HepG2 (cell line): ENCODE results near the gene YIPF3. TPM values are rescaled to one million over a fixed set of nuclear protein-coding genes. Genes with fewer than 3 reads are reported as not detected.

ENCODE experiments used
- AGO2 ChIP-seq: fragments of 200-400 bp; formaldehyde crosslinking; optimal IDR thresholded peaks from 2 replicates; pipeline ENCODE3; 2017; ENCODE audit warnings: mild to moderate bottlenecking, low read depth, low read length, moderate library complexity
- ARNTL ChIP-seq: sonication (generic); formaldehyde crosslinking; IDR thresholded peaks from 2 replicates; pipeline ENCODE4 v1.4.0; 2020; ENCODE audit warnings: mild to moderate bottlenecking, missing genetic modification reagents
- GABPB1 ChIP-seq: IDR thresholded peaks from 2 replicates; pipeline ENCODE4 v1.6.1; 2016; ENCODE audit warnings: mild to moderate bottlenecking, missing genetic modification reagents, moderate library complexity, missing compliant biosample characterization
- IKZF4 ChIP-seq: sonication (generic); formaldehyde crosslinking; IDR thresholded peaks from 2 replicates; pipeline ENCODE4 v1.5.1; 2020; ENCODE audit warnings: borderline replicate concordance, mild to moderate bottlenecking, low read depth, missing genetic modification reagents; ENCODE audit errors: not compliant biosample characterization
- MAFF ChIP-seq: IDR thresholded peaks from 2 replicates; pipeline ENCODE4 v1.6.1; 2011; ENCODE audit warnings: low read depth, low read length, improper control_type of control experiment
- MED13 ChIP-seq: sonication (generic); formaldehyde crosslinking; IDR thresholded peaks from 2 replicates; pipeline ENCODE4 v1.5.0; 2020; ENCODE audit warnings: missing genetic modification reagents
- ONECUT2 ChIP-seq: sonication (generic); formaldehyde crosslinking; IDR thresholded peaks from 2 replicates; pipeline ENCODE4 v1.4.0; 2020; ENCODE audit warnings: missing genetic modification reagents
- PRPF4 ChIP-seq: fragments of 200-400 bp; formaldehyde crosslinking; IDR thresholded peaks from 2 replicates; pipeline ENCODE4 v1.6.1; 2016; ENCODE audit warnings: low read length, low read depth; ENCODE audit not compliant: poor library complexity, severe bottlenecking
- RXRA ChIP-seq: sonication (generic); formaldehyde crosslinking; IDR thresholded peaks from 2 replicates; pipeline ENCODE4 v1.5.1; 2020; ENCODE audit warnings: missing genetic modification reagents
- SOX6 ChIP-seq, 2 experiments: fragments of 450-650 bp in 1 of 2; sonication (generic) in 1 of 2; formaldehyde crosslinking in 1 of 2; IDR thresholded peaks; 2 replicates each; pipeline versions ENCODE4 v1.4.0 to v1.6.1; 2017 to 2020; ENCODE audit warnings: antibody characterized with exemption in 1 of 2, mild to moderate bottlenecking in 1 of 2, missing genetic modification reagents in 1 of 2
- TAF15 ChIP-seq: fragments of 200-400 bp; formaldehyde crosslinking; IDR thresholded peaks from one replicate; pipeline ENCODE4 v1.6.1; 2018; ENCODE audit warnings: mild to moderate bottlenecking, low read depth, low read length; ENCODE audit not compliant: poor library complexity, severe bottlenecking
- ZBTB38 ChIP-seq: sonication (generic); formaldehyde crosslinking; IDR thresholded peaks from 2 replicates; pipeline ENCODE4 v1.5.1; 2020; ENCODE audit warnings: mild to moderate bottlenecking, missing genetic modification reagents
- ZC3H13 ChIP-seq: sonication (generic); formaldehyde crosslinking; IDR thresholded peaks from 2 replicates; pipeline ENCODE4 v1.8.1; 2023; ENCODE audit warnings: mild to moderate bottlenecking, missing genetic modification reagents, moderate library complexity
- ZMYM2 ChIP-seq: sonication (generic); formaldehyde crosslinking; IDR thresholded peaks from 2 replicates; pipeline ENCODE4 v1.8.0; 2022; ENCODE audit warnings: mild to moderate bottlenecking, missing genetic modification reagents
- ZNF776 ChIP-seq: sonication (generic); formaldehyde crosslinking; IDR thresholded peaks from 2 replicates; pipeline ENCODE4 v1.4.0; 2020; ENCODE audit warnings: mild to moderate bottlenecking, missing genetic modification reagents
- ZNF83 ChIP-seq: sonication (generic); formaldehyde crosslinking; IDR thresholded peaks from 2 replicates; pipeline ENCODE4 v1.4.0; 2020; ENCODE audit warnings: missing genetic modification reagents, mild to moderate bottlenecking, borderline replicate concordance
- polyA plus RNA-seq, 8 experiments: library from polyadenylated mRNA; depleted of rRNA in 3 of 8; stranded (reverse) in 7 of 8; unstranded in 1 of 8; fragments of >200 nt; fragmentation: Illumina TruSeq in 4 of 8; extraction: Trizol in 4 of 8; gene quantifications; 2 replicates each; pipeline versions ENCODE4 v1.2.1 to v1.2.3, GENCODE V29; 2011 to 2016; ENCODE audit warnings: low read depth in 4 of 8, missing spikeins in 1 of 8, mixed read lengths in 1 of 8; ENCODE audit not compliant: insufficient read depth in 1 of 8
- total RNA-seq, 5 experiments: library from RNA; depleted of rRNA; stranded (reverse); fragments of >200 nt; fragmentation: Illumina TruSeq; extraction: Trizol; gene quantifications; 2 replicates each; pipeline ENCODE4 v1.2.3, GENCODE V29; 2016; ENCODE audit warnings: low read depth in 1 of 5
- TF ChIP-seq, protein P1 (sequence below): sonication (generic); formaldehyde crosslinking; IDR thresholded peaks from 2 replicates; pipeline ENCODE4 v1.5.1; 2020; ENCODE audit warnings: mild to moderate bottlenecking, moderate library complexity, missing genetic modification reagents
- TF ChIP-seq, protein P2 (sequence below): sonication (generic); formaldehyde crosslinking; IDR thresholded peaks from 2 replicates; pipeline ENCODE4 v1.4.0; 2020; ENCODE audit warnings: mild to moderate bottlenecking, missing genetic modification reagents
- TF ChIP-seq, protein P3 (sequence below): sonication (generic); formaldehyde crosslinking; IDR thresholded peaks from 2 replicates; pipeline ENCODE4 v1.4.0; 2020; ENCODE audit warnings: missing genetic modification reagents

The YIPF3 gene
- total and polyA plus RNA-seq, 2 of the 13 experiments (the other 11 are each of a cell fraction or from before 2014, with no cell fraction given), result 107 to 206 TPM

DNA sequence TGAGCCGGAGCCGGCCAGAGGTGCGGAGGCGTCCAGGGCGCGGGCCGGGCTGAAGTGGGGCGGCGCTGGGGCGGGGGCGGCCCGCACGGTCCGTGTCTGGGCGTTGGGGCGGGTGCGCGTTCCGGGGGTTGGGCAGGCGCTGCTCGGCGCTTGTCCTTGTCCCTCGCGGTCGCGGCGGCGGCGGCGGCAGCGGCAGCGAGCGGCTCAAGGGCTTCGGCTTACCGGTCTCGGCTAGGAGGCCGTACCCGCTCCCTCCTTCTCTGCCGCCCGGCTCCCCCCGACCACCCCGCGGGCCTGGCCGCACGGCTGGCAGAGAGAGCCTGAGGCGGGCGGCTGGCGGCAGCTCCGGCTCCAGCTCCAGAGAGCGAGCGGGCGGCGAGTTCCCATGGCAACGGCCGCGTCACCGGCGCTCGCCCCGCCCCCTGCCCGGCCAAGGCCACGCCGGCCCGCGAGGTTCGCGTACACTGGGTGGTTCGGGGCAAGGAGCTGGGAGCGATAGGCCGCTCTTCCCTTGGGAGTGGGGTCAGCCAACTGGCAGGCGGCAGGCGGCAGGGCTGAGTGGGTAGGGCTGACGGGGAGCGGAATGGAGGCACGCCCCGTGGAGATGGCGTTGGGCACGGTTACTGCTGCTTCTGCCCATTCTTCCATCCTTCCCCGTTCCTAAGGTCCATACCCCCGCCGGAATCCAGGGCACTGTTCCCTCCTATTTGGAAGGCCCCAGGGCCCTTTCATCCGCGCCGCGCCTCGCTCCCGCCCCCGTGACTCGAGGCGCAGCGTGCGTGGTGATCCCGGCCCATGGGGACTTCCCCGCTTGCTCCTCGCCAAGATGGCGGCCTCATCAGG is 6.5 kb downstream of the YIPF3 start, which contains the start of gene LRRC73 (continued):
- TF ChIP-seq, protein P1, sequence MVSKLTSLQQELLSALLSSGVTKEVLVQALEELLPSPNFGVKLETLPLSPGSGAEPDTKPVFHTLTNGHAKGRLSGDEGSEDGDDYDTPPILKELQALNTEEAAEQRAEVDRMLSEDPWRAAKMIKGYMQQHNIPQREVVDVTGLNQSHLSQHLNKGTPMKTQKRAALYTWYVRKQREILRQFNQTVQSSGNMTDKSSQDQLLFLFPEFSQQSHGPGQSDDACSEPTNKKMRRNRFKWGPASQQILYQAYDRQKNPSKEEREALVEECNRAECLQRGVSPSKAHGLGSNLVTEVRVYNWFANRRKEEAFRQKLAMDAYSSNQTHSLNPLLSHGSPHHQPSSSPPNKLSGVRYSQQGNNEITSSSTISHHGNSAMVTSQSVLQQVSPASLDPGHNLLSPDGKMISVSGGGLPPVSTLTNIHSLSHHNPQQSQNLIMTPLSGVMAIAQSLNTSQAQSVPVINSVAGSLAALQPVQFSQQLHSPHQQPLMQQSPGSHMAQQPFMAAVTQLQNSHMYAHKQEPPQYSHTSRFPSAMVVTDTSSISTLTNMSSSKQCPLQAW (CRISPR knock-in tag), result 0 out of 2 replicates have a peak, but pooled peaks have one; percentile 27
- peak; percentile 83 for TF ChIP-seq TAF15
- TF ChIP-seq ZNF776, result peak; percentile 57; the same call in 1 of the 2 replicates
- TF ChIP-seq SOX6 (IDR thresholded peaks at IDR 0.05), result no peak
- peak; percentile 33; the same call in 1 of the 2 replicates for TF ChIP-seq SOX6 (CRISPR knock-in tag; IDR thresholded peaks at IDR 0.05)
- TF ChIP-seq GABPB1 (CRISPR knock-in tag), result 0 out of 2 replicates have a peak, but pooled peaks have one; percentile 62
- TF ChIP-seq, protein P2, sequence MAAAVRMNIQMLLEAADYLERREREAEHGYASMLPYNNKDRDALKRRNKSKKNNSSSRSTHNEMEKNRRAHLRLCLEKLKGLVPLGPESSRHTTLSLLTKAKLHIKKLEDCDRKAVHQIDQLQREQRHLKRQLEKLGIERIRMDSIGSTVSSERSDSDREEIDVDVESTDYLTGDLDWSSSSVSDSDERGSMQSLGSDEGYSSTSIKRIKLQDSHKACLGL (CRISPR knock-in tag), result peak; percentile 68; the same call in 1 of the 2 replicates
- TF ChIP-seq ZBTB38 (CRISPR knock-in tag), result peak; percentile 80
- peak; percentile 76 for TF ChIP-seq IKZF4 (CRISPR knock-in tag)
- no peak for TF ChIP-seq PRPF4
- TF ChIP-seq, protein P3, sequence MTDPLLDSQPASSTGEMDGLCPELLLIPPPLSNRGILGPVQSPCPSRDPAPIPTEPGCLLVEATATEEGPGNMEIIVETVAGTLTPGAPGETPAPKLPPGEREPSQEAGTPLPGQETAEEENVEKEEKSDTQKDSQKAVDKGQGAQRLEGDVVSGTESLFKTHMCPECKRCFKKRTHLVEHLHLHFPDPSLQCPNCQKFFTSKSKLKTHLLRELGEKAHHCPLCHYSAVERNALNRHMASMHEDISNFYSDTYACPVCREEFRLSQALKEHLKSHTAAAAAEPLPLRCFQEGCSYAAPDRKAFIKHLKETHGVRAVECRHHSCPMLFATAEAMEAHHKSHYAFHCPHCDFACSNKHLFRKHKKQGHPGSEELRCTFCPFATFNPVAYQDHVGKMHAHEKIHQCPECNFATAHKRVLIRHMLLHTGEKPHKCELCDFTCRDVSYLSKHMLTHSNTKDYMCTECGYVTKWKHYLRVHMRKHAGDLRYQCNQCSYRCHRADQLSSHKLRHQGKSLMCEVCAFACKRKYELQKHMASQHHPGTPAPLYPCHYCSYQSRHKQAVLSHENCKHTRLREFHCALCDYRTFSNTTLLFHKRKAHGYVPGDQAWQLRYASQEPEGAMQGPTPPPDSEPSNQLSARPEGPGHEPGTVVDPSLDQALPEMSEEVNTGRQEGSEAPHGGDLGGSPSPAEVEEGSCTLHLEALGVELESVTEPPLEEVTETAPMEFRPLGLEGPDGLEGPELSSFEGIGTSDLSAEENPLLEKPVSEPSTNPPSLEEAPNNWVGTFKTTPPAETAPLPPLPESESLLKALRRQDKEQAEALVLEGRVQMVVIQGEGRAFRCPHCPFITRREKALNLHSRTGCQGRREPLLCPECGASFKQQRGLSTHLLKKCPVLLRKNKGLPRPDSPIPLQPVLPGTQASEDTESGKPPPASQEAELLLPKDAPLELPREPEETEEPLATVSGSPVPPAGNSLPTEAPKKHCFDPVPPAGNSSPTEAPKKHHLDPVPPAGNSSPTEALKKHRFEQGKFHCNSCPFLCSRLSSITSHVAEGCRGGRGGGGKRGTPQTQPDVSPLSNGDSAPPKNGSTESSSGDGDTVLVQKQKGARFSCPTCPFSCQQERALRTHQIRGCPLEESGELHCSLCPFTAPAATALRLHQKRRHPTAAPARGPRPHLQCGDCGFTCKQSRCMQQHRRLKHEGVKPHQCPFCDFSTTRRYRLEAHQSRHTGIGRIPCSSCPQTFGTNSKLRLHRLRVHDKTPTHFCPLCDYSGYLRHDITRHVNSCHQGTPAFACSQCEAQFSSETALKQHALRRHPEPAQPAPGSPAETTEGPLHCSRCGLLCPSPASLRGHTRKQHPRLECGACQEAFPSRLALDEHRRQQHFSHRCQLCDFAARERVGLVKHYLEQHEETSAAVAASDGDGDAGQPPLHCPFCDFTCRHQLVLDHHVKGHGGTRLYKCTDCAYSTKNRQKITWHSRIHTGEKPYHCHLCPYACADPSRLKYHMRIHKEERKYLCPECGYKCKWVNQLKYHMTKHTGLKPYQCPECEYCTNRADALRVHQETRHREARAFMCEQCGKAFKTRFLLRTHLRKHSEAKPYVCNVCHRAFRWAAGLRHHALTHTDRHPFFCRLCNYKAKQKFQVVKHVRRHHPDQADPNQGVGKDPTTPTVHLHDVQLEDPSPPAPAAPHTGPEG (CRISPR knock-in tag), result peak; percentile 85
- peak; percentile 99 for TF ChIP-seq AGO2
- no peak for TF ChIP-seq ARNTL (CRISPR knock-in tag)
- TF ChIP-seq MAFF, result no peak
- no peak for TF ChIP-seq ONECUT2 (CRISPR knock-in tag)
- no peak for TF ChIP-seq ZMYM2 (CRISPR knock-in tag)
- 0 out of 2 replicates have a peak, but pooled peaks have one; percentile 19 for TF ChIP-seq MED13
- peak; percentile 58; the same call in 1 of the 2 replicates for TF ChIP-seq ZNF83
- TF ChIP-seq RXRA (CRISPR knock-in tag), result peak; percentile 51; the same call in 1 of the 2 replicates
- TF ChIP-seq ZC3H13 (CRISPR knock-in tag), result peak; percentile 92
